ENCODE measurements around the gene MAPK9.

- TF ChIP-seq TAF1 (IDR thresholded peaks at IDR 0.05; ENCODE audit: borderline replicate concordance, insufficient read depth, low read length) = no peak
- no peak for TF ChIP-seq REST (IDR thresholded peaks at IDR 0.05; ENCODE audit: insufficient read depth in 1 of 2, low read depth in 2 of 2, low read length in 2 of 2)
- no peak for TF ChIP-seq POLR2AphosphoS5 (IDR thresholded peaks at IDR 0.05; ENCODE audit: low read depth, low read length)
- no peak for TF ChIP-seq SIN3A (IDR thresholded peaks at IDR 0.05; ENCODE audit: borderline replicate concordance, insufficient read depth, low read length)
Measured at GRCh38 chr5:180316586-180316985, 24.7 kb upstream of the MAPK9 start.

All from PFSK-1 (cell line).